WTC11 (cell line): ENCODE measurements around the gene ARL4C. TPM values are rescaled to one million over a fixed set of nuclear protein-coding genes. Genes with fewer than 3 reads are reported as not detected.

Experiments
- ATAC-seq: fragments of 200-7000 bp; cut with Tn5 transposase; 2 replicates; pipeline ENCODE4 v1.10.0; 2021; ENCODE audit warnings: mild to moderate bottlenecking, moderate library complexity
- CTCF ChIA-PET: fragments of 300-600 bp; sonication (Branson Sonifier 250); formaldehyde crosslinking; loops from one replicate; lab custom pipeline; 2021; ENCODE audit warnings: antibody characterized with exemption; lab: Charles Lee
- POLR2A ChIA-PET: fragments of 350-600 bp; sonication (Branson Sonifier 250); formaldehyde crosslinking; loops from one replicate; lab custom pipeline; 2021; ENCODE audit warnings: antibody characterized with exemption; lab: Charles Lee
- DNase-seq: peaks from one replicate; pipeline ENCODE4 v3.0.0; 2021; ENCODE audit warnings: low spot score
- H3K27ac Mint-ChIP-seq: 2 replicates; pipeline ENCODE4 v1.8.0; 2021; ENCODE audit warnings: mixed read lengths
- H3K27me3 Mint-ChIP-seq: 2 replicates; pipeline ENCODE4 v1.8.0; 2021; ENCODE audit warnings: low read depth, mild to moderate bottlenecking, moderate library complexity, mixed read lengths
- H3K36me3 Mint-ChIP-seq: 2 replicates; pipeline ENCODE4 v1.8.0; 2021; ENCODE audit warnings: mixed read lengths
- H3K4me1 Mint-ChIP-seq: 2 replicates; pipeline ENCODE4 v1.8.0; 2022; ENCODE audit warnings: mixed read lengths
- H3K4me3 Mint-ChIP-seq: 2 replicates; pipeline ENCODE4 v1.8.0; 2021; ENCODE audit warnings: mild to moderate bottlenecking, moderate library complexity, mixed read lengths
- H3K9me3 Mint-ChIP-seq: 2 replicates; pipeline ENCODE4 v1.8.0; 2021; ENCODE audit warnings: mixed read lengths
- ARID4B ChIP-seq: sonication (generic); formaldehyde crosslinking; IDR thresholded peaks from 2 replicates; pipeline ENCODE4 v1.8.0; 2023; ENCODE audit warnings: missing genetic modification reagents, mild to moderate bottlenecking, borderline replicate concordance
- ATF6 ChIP-seq: sonication (generic); formaldehyde crosslinking; IDR thresholded peaks from 2 replicates; pipeline ENCODE4 v1.8.1; 2023; ENCODE audit warnings: mild to moderate bottlenecking, missing genetic modification reagents
- CREB1 ChIP-seq: sonication (generic); formaldehyde crosslinking; IDR thresholded peaks from 2 replicates; pipeline ENCODE4 v1.8.0; 2023; ENCODE audit warnings: mild to moderate bottlenecking, missing genetic modification reagents
- CTCF ChIP-seq: fragments of 200-600 bp; IDR thresholded peaks from 2 replicates; pipeline ENCODE4 v1.8.0; 2022; ENCODE audit warnings: antibody characterized with exemption
- ELF4 ChIP-seq: sonication (generic); formaldehyde crosslinking; IDR thresholded peaks from 2 replicates; pipeline ENCODE4 v1.8.1; 2022; ENCODE audit warnings: low read depth, mild to moderate bottlenecking, moderate library complexity, missing genetic modification reagents
- EMX1 ChIP-seq: fragments of 250-450 bp; sonication (Bioruptor Pico); IDR thresholded peaks from 2 replicates; pipeline ENCODE4 v1.8.0; 2021; ENCODE audit warnings: mild to moderate bottlenecking
- FOXP1 ChIP-seq: sonication (generic); formaldehyde crosslinking; IDR thresholded peaks from 2 replicates; pipeline ENCODE4 v1.8.0; 2022; ENCODE audit warnings: missing genetic modification reagents, mild to moderate bottlenecking, moderate library complexity, borderline replicate concordance
- KAT7 ChIP-seq: sonication (generic); formaldehyde crosslinking; IDR thresholded peaks from 2 replicates; pipeline ENCODE4 v1.8.1; 2023; ENCODE audit warnings: missing genetic modification reagents, mild to moderate bottlenecking, borderline replicate concordance
- NFATC4 ChIP-seq: fragments of 250-450 bp; sonication (Bioruptor Pico); IDR thresholded peaks from 2 replicates; pipeline ENCODE4 v1.9.0; 2021; ENCODE audit warnings: mild to moderate bottlenecking
- NR3C1 ChIP-seq: sonication (generic); formaldehyde crosslinking; conservative IDR thresholded peaks from 2 replicates; pipeline ENCODE4 v1.8.1; 2023; ENCODE audit warnings: low read depth, mild to moderate bottlenecking, missing genetic modification reagents
- SP1 ChIP-seq: sonication (generic); formaldehyde crosslinking; conservative IDR thresholded peaks from 2 replicates; pipeline ENCODE4 v1.8.1; 2022; ENCODE audit warnings: missing genetic modification reagents
- USF2 ChIP-seq: sonication (generic); formaldehyde crosslinking; IDR thresholded peaks from 2 replicates; pipeline ENCODE4 v1.8.1; 2023; ENCODE audit warnings: mild to moderate bottlenecking, missing genetic modification reagents, moderate library complexity
- ZBTB43 ChIP-seq: sonication (generic); formaldehyde crosslinking; IDR thresholded peaks from 2 replicates; pipeline ENCODE4 v1.8.1; 2023; ENCODE audit warnings: mild to moderate bottlenecking, missing genetic modification reagents
- ZNF121 ChIP-seq: sonication (generic); formaldehyde crosslinking; IDR thresholded peaks from 2 replicates; pipeline ENCODE4 v1.8.0; 2023; ENCODE audit warnings: missing genetic modification reagents
- ZNF138 ChIP-seq: sonication (generic); formaldehyde crosslinking; conservative IDR thresholded peaks from 2 replicates; pipeline ENCODE4 v1.8.1; 2022; ENCODE audit warnings: mild to moderate bottlenecking, moderate library complexity, missing genetic modification reagents
- ZNF532 ChIP-seq: fragments of 250-450 bp; sonication (Bioruptor Pico); IDR thresholded peaks from 2 replicates; pipeline ENCODE4 v1.9.0; 2021; ENCODE audit warnings: mild to moderate bottlenecking, borderline replicate concordance
- ZNF671 ChIP-seq: fragments of 250-450 bp; sonication (Bioruptor Pico); IDR thresholded peaks from 2 replicates; pipeline ENCODE4 v1.8.0; 2021; ENCODE audit warnings: mild to moderate bottlenecking
- total RNA-seq: library from RNA; stranded (reverse); gene quantifications from 3 replicates; pipeline ENCODE4 v1.2.3, GENCODE V29; 2021

Gene ARL4C
- total RNA-seq, 1 experiment from 2014 or later = 10.6 TPM

- TF ChIP-seq CTCF = no peak
Observed at GRCh38 chr2:234491897-234492296, 5.0 kb downstream of the ARL4C start (continued).

- Mint-ChIP-seq H3K27me3 (peaks cover 13% of the 10 kb centered on the region), H3K4me1 (peaks cover 36% of the 10 kb centered on the region), H3K36me3 (no peaks in the 10 kb centered on the region), H3K27ac (no peak overlapping the region), H3K9me3 (no peaks in the 10 kb centered on the region), H3K4me3 (no peak overlapping the region)
- ChIA-PET CTCF (no interaction called here), POLR2A (no interaction called here)
- ATAC-seq (no peak), DNase-seq (no peak)
- TF ChIP-seq NR3C1 (no peak), CREB1 (no peak), NFATC4 (CRISPR knock-in tag) (no peak), USF2 (CRISPR knock-in tag) (no peak), ELF4 (CRISPR knock-in tag) (no peak), EMX1 (no peak), ZNF138 (CRISPR knock-in tag) (no peak), ARID4B (CRISPR knock-in tag) (no peak), ZNF532 (no peak)
Observed at GRCh38 chr2:234491281-234491680, 5.6 kb downstream of the ARL4C start.

GRCh38 chr2:234490271-234491091, 6.4 kb downstream of the ARL4C start:
- peaks cover 33% of the 10 kb centered on the region for H3K4me1 Mint-ChIP-seq
- no peak for TF ChIP-seq ZBTB43 (CRISPR knock-in tag)
- no peak for TF ChIP-seq ZNF121
- no peak for TF ChIP-seq ZNF671
- no peak for TF ChIP-seq ATF6 (CRISPR knock-in tag)
- no peak for TF ChIP-seq SP1 (CRISPR knock-in tag)
- TF ChIP-seq KAT7 (CRISPR knock-in tag) = no peak
- TF ChIP-seq FOXP1 (CRISPR knock-in tag) = no peak

More at GRCh38 chr2:234490271-234491091, 6.4 kb downstream of the ARL4C start:
- ATAC-seq = no peak
- Mint-ChIP-seq H3K4me3 (no peak overlapping the region), H3K36me3 (no peaks in the 10 kb centered on the region), H3K27me3 (peaks cover 5% of the 10 kb centered on the region; the same call in 1 of the 2 replicates), H3K27ac (no peak overlapping the region), H3K9me3 (no peaks in the 10 kb centered on the region)
- DNase-seq = no peak
- ChIA-PET POLR2A (no interaction called here), CTCF (no interaction called here)
